HEK293 (cell line): ENCODE results near the gene CCSER1.

ENCODE experiments used
- CTCF ChIA-PET: fragments of 350-600 bp; formaldehyde crosslinking; extraction: SDS; loops from one replicate; lab custom pipeline; 2021; ENCODE audit warnings: antibody characterized with exemption; lab: Yijun Ruan, JAX
- POLR2A ChIA-PET: fragments of 300-600 bp; formaldehyde crosslinking; extraction: SDS; loops from one replicate; lab custom pipeline; 2020; ENCODE audit warnings: antibody characterized with exemption, inconsistent platforms; lab: Yijun Ruan, JAX
- H3K27ac ChIP-seq: fragments of 200-500 bp; sonication (Bioruptor generic); 2 replicates; pipeline ENCODE4 v1.5.1; 2014; ENCODE audit warnings: low read depth, low read length, control low read depth, inconsistent platforms; ENCODE audit errors: extremely low read depth
- H3K36me3 ChIP-seq, 2 experiments: fragments of 200-500 bp in 1 of 2; sonication (Bioruptor generic) in 1 of 2; 1 replicate in 1 of 2; 2 replicates in 1 of 2; pipeline ENCODE4 v1.5.1; 2014 to 2017; ENCODE audit warnings: inconsistent platforms in 2 of 2, low read length in 2 of 2; ENCODE audit not compliant: control insufficient read depth in 2 of 2, insufficient read depth in 1 of 2
- H3K4me1 ChIP-seq: fragments of 200-500 bp; sonication (Bioruptor generic); 2 replicates; pipeline ENCODE4 v1.5.1; 2014; ENCODE audit warnings: mild to moderate bottlenecking, low read length, inconsistent platforms; ENCODE audit not compliant: control insufficient read depth, insufficient read depth
- H3K4me3 ChIP-seq: 2 replicates; pipeline ENCODE4 v1.5.1; 2011; ENCODE audit warnings: low read depth, mild to moderate bottlenecking, control low read depth, low read length, moderate library complexity
- H3K9me3 ChIP-seq: fragments of 200-500 bp; sonication (Bioruptor generic); 2 replicates; pipeline ENCODE4 v1.5.1; 2014; ENCODE audit warnings: low read depth, low read length, inconsistent platforms; ENCODE audit not compliant: control insufficient read depth, insufficient read depth
- GLI2 ChIP-seq: fragments of 450-650 bp; formaldehyde crosslinking; IDR thresholded peaks from 2 replicates; pipeline ENCODE4; 2017; ENCODE audit warnings: missing biosample characterization, missing genetic modification characterization, low read depth, borderline replicate concordance
- KLF9 ChIP-seq: fragments of 450-650 bp; formaldehyde crosslinking; IDR thresholded peaks from 2 replicates; pipeline ENCODE4 v1.5.1; 2016; ENCODE audit warnings: missing biosample characterization, missing genetic modification characterization, low read depth
- RBAK ChIP-seq: fragments of 450-650 bp; formaldehyde crosslinking; IDR thresholded peaks from 2 replicates; pipeline ENCODE4 v1.5.1; 2016; ENCODE audit warnings: missing biosample characterization, missing genetic modification characterization
- TRIM28 ChIP-seq: IDR thresholded peaks from 2 replicates; pipeline ENCODE4 v1.6.1; 2011; ENCODE audit warnings: low read length, control low read depth, borderline replicate concordance
- ZNF174 ChIP-seq: fragments of 450-650 bp; formaldehyde crosslinking; IDR thresholded peaks from 2 replicates; pipeline ENCODE4 v1.5.0; 2017; ENCODE audit warnings: missing biosample characterization, mild to moderate bottlenecking, missing genetic modification characterization
- ZNF221 ChIP-seq: fragments of 450-650 bp; formaldehyde crosslinking; IDR thresholded peaks from 2 replicates; pipeline ENCODE4 v1.5.1; 2017; ENCODE audit warnings: missing biosample characterization, missing genetic modification characterization, borderline replicate concordance
- ZNF23 ChIP-seq: fragments of 450-650 bp; formaldehyde crosslinking; IDR thresholded peaks from 2 replicates; pipeline ENCODE4 v1.5.1; 2016; ENCODE audit warnings: missing biosample characterization, missing genetic modification characterization, borderline replicate concordance
- ZNF274 ChIP-seq, 2 experiments: fragments of 200-500 bp in 1 of 2; fragments of 450-650 bp in 1 of 2; sonication (Bioruptor generic) in 1 of 2; formaldehyde crosslinking in 1 of 2; IDR thresholded peaks; 2 replicates each; pipeline versions ENCODE4 v1.5.1 to v1.6.1; 2014 to 2016; ENCODE audit warnings: borderline replicate concordance in 1 of 2, inconsistent platforms in 1 of 2, low read length in 1 of 2, missing biosample characterization in 1 of 2, missing genetic modification characterization in 1 of 2
- ZNF311 ChIP-seq: fragments of 450-650 bp; formaldehyde crosslinking; IDR thresholded peaks from 2 replicates; pipeline ENCODE4 v1.5.1; 2017; ENCODE audit warnings: missing biosample characterization, missing genetic modification characterization, borderline replicate concordance
- ZNF404 ChIP-seq: fragments of 450-650 bp; formaldehyde crosslinking; IDR thresholded peaks from 2 replicates; pipeline ENCODE4 v1.5.1; 2017; ENCODE audit warnings: missing biosample characterization, missing genetic modification characterization
- ZNF426 ChIP-seq: fragments of 450-650 bp; formaldehyde crosslinking; IDR thresholded peaks from 2 replicates; pipeline ENCODE4 v1.5.1; 2017; ENCODE audit warnings: missing biosample characterization, missing genetic modification characterization, mild to moderate bottlenecking, inconsistent platforms, moderate library complexity
- ZNF514 ChIP-seq: fragments of 450-650 bp; formaldehyde crosslinking; IDR thresholded peaks from 2 replicates; pipeline ENCODE4 v1.5.1; 2016; ENCODE audit warnings: missing biosample characterization, missing genetic modification characterization
- ZNF585B ChIP-seq: fragments of 450-650 bp; formaldehyde crosslinking; IDR thresholded peaks from 2 replicates; pipeline ENCODE4 v1.5.1; 2016; ENCODE audit warnings: missing biosample characterization, missing genetic modification characterization
- ZNF658 ChIP-seq: fragments of 450-650 bp; formaldehyde crosslinking; IDR thresholded peaks from 2 replicates; pipeline ENCODE4; 2016; ENCODE audit warnings: missing biosample characterization, missing genetic modification characterization
- ZSCAN16 ChIP-seq: fragments of 450-650 bp; formaldehyde crosslinking; IDR thresholded peaks from 2 replicates; pipeline ENCODE4 v1.5.1; 2016; ENCODE audit warnings: missing biosample characterization, missing genetic modification characterization
- TF ChIP-seq, protein P1 (sequence below): fragments of 450-650 bp; formaldehyde crosslinking; conservative IDR thresholded peaks from 2 replicates; pipeline ENCODE4 v1.5.1; 2016; ENCODE audit warnings: low read depth, missing biosample characterization, missing genetic modification characterization
- TF ChIP-seq, protein P2 (sequence below): fragments of 450-650 bp; formaldehyde crosslinking; IDR thresholded peaks from 2 replicates; pipeline ENCODE4 v1.5.1; 2016; ENCODE audit warnings: missing biosample characterization, missing genetic modification characterization, low read depth
- TF ChIP-seq, protein P3 (sequence below): fragments of 450-650 bp; formaldehyde crosslinking; IDR thresholded peaks from 2 replicates; pipeline ENCODE4 v1.5.1; 2016; ENCODE audit warnings: missing biosample characterization, missing genetic modification characterization
- TF ChIP-seq, protein P4 (sequence below): fragments of 450-650 bp; formaldehyde crosslinking; IDR thresholded peaks from 2 replicates; pipeline ENCODE4 v1.5.1; 2016; ENCODE audit warnings: missing biosample characterization, missing genetic modification characterization

Gene CCSER1

DNA sequence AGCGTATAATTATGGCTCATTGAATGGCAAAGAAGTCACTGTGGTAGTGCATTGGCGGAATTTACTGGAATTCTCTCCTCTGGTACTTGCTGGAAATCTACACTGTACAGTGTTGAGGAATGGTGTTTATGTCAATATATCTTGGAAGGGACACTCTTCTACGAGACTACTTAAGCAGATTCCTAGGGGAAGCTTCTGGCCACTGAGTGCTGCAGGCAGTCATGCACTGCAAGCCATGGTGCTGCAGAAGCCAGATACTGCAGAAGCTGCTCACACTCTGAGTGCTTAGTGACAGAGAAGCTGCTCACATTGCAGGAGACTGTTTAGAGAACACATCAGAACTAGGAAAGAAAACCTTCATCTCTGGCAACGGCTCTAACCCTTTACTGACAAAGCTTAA is 725.0 kb downstream of the CCSER1 start (continued):
- TF ChIP-seq, protein P1, sequence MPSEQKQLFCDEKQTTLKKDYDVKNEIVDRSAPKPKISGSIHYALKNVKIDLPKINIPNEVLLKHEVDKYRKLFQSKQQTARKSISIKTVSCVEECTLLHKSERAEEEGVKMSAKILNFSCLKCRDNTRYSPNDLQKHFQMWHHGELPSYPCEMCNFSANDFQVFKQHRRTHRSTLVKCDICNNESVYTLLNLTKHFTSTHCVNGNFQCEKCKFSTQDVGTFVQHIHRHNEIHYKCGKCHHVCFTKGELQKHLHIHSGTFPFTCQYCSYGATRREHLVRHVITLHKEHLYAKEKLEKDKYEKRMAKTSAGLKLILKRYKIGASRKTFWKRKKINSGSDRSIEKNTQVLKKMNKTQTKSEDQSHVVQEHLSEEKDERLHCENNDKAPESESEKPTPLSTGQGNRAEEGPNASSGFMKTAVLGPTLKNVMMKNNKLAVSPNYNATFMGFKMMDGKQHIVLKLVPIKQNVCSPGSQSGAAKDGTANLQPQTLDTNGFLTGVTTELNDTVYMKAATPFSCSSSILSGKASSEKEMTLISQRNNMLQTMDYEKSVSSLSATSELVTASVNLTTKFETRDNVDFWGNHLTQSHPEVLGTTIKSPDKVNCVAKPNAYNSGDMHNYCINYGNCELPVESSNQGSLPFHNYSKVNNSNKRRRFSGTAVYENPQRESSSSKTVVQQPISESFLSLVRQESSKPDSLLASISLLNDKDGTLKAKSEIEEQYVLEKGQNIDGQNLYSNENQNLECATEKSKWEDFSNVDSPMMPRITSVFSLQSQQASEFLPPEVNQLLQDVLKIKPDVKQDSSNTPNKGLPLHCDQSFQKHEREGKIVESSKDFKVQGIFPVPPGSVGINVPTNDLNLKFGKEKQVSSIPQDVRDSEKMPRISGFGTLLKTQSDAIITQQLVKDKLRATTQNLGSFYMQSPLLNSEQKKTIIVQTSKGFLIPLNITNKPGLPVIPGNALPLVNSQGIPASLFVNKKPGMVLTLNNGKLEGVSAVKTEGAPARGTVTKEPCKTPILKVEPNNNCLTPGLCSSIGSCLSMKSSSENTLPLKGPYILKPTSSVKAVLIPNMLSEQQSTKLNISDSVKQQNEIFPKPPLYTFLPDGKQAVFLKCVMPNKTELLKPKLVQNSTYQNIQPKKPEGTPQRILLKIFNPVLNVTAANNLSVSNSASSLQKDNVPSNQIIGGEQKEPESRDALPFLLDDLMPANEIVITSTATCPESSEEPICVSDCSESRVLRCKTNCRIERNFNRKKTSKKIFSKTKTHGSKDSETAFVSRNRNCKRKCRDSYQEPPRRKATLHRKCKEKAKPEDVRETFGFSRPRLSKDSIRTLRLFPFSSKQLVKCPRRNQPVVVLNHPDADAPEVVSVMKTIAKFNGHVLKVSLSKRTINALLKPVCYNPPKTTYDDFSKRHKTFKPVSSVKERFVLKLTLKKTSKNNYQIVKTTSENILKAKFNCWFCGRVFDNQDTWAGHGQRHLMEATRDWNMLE (tag by site-specific recombination), result no peak

DNA sequence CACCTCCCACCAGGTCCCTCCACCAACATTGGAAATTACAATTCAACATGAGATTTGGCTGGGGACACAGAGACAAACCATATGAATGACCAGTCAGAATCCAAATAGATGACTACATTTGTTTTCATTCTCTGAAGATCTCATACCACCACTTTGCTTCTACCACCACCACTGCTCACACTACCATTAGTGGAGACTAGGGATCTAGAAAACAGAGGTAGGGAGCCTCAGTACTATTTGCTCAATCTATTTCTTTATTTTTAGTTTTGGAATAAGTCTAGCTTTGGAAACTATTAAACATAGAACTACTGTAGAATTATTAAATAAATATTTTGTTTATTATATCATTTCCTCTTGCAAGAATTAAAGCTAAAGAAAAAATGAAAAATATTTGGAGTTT is 727.9 kb downstream of the CCSER1 start:
- Histone ChIP-seq H3K4me1 (no peaks in the 10 kb centered on the region), H3K27ac (no peak overlapping the region), H3K4me3 (no peak overlapping the region), H3K36me3 (no peaks in the 10 kb centered on the region), H3K9me3 (no peaks in the 10 kb centered on the region)
- ChIA-PET POLR2A (no interaction called here), CTCF (no interaction called here)
- TF ChIP-seq ZNF221 (tag by site-specific recombination), result no peak
- no peak for TF ChIP-seq RBAK (tag by site-specific recombination)
- no peak for TF ChIP-seq ZNF174 (tag by site-specific recombination)
- TF ChIP-seq, protein P2, sequence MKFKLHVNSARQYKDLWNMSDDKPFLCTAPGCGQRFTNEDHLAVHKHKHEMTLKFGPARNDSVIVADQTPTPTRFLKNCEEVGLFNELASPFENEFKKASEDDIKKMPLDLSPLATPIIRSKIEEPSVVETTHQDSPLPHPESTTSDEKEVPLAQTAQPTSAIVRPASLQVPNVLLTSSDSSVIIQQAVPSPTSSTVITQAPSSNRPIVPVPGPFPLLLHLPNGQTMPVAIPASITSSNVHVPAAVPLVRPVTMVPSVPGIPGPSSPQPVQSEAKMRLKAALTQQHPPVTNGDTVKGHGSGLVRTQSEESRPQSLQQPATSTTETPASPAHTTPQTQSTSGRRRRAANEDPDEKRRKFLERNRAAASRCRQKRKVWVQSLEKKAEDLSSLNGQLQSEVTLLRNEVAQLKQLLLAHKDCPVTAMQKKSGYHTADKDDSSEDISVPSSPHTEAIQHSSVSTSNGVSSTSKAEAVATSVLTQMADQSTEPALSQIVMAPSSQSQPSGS (tag by site-specific recombination), result no peak
- TF ChIP-seq TRIM28, result no peak
- no peak for TF ChIP-seq KLF9 (tag by site-specific recombination)
- TF ChIP-seq ZNF274 (IDR thresholded peaks at IDR 0.05; ENCODE audit: low read length), result no peak
- no peak for TF ChIP-seq ZNF274 (tag by site-specific recombination; IDR thresholded peaks at IDR 0.05; ENCODE audit: borderline replicate concordance)
- TF ChIP-seq ZNF585B (tag by site-specific recombination), result no peak
- no peak for TF ChIP-seq GLI2 (tag by site-specific recombination)
- TF ChIP-seq ZNF311 (tag by site-specific recombination), result no peak
- no peak for TF ChIP-seq ZNF514 (tag by site-specific recombination)
- TF ChIP-seq ZNF426 (tag by site-specific recombination), result no peak
- no peak for TF ChIP-seq ZNF658
- TF ChIP-seq ZNF23, result no peak
- TF ChIP-seq, protein P3, sequence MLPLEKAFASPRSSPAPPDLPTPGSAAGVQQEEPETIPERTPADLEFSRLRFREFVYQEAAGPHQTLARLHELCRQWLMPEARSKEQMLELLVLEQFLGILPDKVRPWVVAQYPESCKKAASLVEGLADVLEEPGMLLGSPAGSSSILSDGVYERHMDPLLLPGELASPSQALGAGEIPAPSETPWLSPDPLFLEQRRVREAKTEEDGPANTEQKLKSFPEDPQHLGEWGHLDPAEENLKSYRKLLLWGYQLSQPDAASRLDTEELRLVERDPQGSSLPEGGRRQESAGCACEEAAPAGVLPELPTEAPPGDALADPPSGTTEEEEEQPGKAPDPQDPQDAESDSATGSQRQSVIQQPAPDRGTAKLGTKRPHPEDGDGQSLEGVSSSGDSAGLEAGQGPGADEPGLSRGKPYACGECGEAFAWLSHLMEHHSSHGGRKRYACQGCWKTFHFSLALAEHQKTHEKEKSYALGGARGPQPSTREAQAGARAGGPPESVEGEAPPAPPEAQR (tag by site-specific recombination), result no peak
- no peak for TF ChIP-seq ZSCAN16 (tag by site-specific recombination)
- no peak for TF ChIP-seq ZNF404 (tag by site-specific recombination)
- TF ChIP-seq, protein P4, sequence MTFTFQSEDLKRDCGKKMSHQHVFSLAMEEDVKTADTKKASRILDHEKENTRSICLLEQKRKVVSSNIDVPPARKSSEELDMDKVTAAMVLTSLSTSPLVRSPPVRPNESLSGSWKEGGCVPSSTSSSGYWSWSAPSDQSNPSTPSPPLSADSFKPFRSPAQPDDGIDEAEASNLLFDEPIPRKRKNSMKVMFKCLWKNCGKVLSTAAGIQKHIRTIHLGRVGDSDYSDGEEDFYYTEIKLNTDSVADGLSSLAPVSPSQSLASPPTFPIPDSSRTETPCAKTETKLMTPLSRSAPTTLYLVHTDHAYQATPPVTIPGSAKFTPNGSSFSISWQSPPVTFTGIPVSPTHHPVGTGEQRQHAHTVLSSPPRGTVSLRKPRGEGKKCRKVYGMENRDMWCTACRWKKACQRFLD (tag by site-specific recombination), result no peak
